HG03432 (cell line): ENCODE measurements around the gene RAP1A.
A peak's percentile ranks its signal among the peaks of the same experiment; 100 is the strongest.

Experiments used
- ATAC-seq: cut with Tn5 transposase; IDR thresholded peaks from one replicate; pipeline ENCODE4 v1.9.1; 2021; ENCODE audit warnings: mild to moderate bottlenecking, moderate library complexity; ENCODE audit not compliant: unreplicated experiment

RAP1A gene

DNA sequence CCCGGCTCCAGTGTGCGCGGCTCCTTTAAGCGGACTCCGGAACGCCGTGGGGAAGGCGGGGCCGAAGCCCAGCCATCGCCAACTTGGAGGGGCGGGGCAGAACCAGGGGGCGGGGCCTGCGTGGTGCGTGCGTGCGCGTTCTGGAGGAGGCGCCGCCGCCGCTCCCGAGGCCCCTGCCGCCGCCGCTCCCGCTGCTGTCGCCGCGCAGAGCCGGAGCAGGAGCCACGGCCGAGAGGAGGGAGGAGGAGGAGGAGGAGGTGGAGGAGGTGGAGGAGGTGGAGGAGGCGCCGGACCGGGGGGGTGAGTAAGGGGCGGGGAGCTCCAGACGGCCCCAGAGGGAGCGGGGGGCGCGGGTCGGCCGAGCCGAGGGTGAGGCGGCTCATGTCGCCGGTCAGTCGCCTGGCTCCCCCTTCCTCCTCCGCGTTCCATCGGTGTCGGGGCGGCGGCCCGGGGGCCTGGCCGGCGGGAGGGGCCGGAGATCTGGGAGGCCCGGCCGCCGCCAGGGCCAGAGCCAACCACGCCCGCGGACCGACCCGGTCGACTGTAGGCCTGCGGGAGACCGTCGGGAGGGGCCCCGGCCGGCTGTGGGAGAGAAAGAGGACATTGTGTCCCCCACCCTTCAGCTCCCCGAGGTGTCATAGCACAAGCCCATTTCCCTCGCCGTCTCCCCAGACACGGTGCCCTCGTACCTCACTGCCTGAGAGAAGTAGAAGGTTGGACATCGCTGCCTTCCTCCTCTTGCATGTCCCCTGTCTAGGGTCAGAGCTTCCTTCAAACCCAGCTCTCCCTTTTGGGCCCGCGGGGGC is at the start of gene RAP1A:
RAP1A (plus strand) TSS at position 155 of the 806 bp plus-strand sequence. CDS start 71,572 bp downstream, outside the sequence.
- ATAC-seq: peak; percentile 68

DNA sequence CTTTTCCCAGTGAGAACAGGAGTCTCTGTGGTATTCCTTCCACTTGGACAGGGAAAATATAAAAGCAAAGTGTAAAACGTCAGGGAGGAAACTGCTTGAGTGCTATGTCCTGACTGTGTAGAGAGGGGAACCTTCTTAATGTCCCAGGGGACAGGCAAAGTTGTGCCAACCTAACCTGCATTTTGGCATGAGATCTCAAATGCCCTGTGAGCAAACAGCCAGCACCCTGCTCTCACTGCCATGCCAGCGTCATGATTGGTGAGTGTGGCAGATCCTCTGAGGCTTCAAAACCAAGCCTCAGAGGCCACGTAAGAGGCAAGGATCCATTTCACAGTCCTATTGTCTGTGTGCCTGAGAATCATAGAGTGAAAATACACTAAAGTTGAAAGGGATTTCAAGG is 49.7 kb upstream of the RAP1A start:
- ATAC-seq: no peak

DNA sequence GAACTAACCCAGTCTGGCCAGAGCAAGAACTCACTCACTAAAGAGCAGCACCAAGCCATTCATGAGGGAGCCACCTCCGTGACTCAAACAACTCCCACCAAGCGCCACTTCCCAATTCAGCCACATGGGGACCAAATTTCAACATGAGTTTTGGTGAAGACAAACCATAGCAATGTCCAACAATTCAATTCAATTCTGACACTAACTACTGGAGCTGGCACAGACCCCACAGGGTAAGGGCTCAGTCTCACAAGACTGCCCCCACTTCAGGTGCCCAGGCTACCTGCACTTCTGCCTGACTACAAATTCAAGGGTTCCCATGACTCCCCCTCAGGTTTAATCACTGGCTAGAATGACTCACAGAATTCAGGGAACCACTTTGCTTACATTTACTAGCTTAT is 48.8 kb upstream of the RAP1A start:
- ATAC-seq: no peak

DNA sequence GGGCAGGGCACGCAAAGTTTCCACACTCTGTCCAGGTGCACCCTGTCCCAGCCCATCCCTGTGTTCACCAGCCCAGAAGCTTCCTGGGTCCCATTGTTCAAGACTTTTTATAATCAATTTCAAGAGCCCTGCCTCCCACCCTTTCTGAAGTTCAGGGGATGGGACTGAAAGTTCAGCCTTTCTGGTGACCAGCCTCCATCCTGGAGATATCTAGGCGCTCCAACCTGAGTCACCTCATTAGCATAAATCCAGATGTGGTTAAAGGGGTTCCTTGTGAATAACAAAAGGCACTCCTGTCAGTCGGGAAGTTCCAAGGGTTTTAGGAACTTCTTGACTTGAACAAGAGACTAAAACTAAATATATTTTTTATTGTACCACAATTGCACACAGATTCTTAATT is 48.4 kb upstream of the RAP1A start:
- ATAC-seq: no peak

DNA sequence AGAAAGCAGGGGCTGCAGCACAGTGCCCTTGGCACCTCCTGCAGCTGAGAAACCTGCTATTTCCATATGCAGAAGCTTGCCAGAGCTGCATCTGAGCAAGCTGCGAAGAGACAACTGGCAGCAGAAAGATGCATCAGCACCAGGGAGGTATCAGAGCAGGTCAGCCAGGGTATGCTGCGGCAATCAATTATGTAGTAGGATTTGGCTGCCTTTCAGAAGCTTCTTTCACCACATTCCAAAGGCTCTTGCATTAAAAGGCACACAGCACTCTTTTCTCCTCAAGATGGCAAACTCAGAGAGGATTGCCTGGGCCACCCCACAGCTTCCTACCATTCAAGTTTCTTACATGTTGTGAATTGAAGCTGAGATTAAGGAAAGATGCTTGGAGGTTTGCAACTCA is 47.6 kb upstream of the RAP1A start:
- ATAC-seq: no peak

DNA sequence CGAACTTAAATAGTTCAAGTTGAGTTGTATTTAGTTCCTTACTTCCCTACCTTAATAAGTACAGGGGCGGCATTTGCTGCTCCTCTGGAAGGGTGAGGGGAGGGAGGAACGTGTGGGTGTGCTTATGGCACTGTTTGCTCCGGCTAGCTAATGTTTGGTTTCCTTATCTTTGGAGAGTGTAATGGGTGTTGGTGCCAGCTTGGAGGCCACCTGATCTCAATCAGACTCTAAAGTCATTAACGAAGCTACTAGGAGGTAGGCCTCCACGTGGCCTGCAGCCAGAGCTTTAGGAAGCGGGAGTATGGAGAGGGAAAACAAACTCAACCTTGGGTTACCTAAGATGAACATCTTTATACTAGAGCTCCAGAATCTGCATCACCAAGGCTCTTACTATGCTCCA is 43.0 kb upstream of the RAP1A start:
- ATAC-seq: no peak

DNA sequence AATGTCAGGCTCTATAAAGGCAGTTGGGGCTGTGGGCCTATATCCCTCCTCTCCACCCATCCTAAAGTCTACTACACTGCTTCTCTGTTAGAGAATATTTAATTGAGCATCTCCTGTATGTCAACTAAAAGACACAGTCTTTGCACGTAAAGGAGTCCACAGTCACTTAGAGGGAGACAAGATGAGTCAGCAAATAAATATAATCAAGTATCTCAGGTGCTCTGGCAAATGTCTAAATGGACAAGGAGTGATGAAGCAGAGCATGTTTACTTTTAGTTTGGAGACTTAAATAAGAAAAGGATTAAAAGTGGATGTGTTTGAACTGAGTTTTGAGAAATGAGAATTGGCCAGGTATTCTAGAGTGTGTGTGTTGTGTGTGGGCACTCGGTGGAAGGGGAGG is 41.8 kb upstream of the RAP1A start:
- no peak for ATAC-seq

DNA sequence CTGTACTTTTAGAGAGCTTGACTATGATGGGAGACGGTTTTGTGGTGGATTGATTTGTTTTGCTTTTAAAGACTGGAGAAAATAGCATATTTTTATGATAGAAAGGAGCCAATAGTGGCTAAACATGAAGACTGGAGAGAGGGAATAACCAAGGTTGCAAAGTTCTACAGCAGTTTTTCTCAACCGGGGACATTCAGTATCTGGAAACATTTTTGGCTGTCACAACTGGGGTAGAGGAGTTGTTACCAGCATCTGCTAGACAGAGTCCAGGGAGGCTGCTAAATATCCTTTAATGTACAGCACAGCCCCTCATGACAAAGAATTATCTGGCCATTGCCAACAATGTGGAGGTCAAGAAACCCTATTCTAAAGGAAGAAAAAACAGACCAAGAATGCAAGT is 38.4 kb upstream of the RAP1A start:
- ATAC-seq: no peak

DNA sequence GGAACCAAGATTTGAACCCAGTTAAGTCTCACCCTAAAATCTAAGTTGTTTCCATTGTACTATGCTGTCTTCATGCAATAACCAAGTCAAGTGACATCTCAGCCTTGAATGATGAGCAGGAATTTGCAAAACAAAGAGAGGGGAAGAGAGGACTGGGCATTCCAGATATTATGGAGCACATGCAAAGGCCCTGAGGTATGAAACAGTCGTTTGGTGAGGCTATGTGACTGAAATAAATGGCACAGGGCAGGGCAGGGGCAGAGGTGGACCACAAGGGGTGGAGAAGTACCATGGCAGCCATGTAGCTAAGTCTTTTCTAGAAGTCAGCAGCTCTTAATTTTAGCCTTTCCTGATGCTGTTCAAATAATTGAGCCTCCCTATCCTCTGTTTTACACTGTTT is 37.6 kb upstream of the RAP1A start:
- ATAC-seq: no peak

DNA sequence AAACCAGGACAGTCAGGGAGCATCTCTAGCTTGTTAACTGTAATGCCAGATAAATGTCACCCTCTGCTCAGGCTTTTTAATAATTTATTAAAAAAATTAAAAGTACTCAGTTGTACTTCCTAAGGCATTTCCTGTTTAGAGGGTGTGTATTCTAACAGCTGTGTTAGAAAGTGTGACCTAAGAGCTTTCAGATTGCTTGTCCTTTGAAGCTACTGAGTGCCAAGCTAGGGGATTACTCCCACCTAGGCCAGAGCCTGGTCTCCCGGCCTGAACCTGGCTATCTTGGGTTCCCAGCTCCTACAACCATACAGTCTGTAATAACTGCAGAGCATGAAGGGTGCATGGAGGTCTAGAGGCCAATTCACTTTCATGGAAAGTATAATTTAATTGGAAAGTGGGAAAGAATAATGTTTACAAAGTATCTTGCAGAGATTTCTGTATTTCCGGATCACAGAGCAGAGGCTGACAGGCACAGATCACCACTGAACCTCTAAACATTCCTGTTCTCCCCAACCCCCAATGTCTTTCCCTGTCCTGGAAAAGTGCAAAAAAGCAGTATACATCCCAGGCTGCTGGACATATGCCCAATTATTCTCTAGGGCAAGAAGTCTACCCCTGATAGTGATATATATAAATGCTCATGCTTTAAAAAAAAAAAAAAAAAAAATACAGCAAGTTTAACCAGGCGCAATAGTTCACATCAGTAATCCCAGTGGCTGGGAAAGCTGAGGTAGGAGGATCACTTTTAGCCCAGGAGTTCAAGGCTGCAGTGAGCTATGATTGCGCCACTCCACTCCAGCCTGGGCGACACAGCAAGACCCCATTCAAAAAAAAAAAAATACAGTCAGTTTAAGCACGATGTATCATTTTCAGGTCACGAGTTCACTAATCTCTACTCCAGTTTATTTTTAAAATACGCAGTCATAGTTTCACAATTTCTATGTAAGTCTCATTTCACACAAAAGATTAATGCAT is 36.7 kb upstream of the RAP1A start:
- no peak for ATAC-seq

DNA sequence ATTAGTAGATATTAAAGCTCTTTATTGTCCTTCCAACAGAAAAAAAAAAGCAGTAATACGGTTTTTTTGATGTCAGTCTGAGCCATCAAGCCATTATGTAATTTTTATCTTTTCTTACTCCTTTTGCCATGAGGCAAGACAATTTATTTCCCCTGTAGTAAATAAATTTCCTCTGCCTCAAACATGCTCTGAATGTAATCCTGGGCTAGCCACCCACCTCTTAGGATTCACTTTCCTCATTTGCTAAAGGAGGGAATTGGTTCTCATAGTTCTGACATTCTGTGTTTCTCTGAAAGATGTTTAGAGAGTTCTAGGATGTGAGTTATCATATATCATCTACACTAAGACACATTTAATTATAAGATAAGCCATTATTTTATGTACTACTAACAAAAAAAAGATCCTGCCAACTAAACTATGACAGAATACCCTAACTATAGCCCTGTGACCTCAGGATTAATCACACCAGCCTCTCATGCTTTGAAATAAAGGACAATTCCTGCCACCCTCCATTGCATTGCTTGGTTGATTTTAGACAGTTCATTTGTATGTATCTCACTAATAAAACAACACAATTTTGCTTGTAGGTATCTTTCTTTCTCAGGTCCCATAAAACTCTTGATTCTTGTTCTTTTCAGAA is 34.0 kb upstream of the RAP1A start:
- no peak for ATAC-seq

DNA sequence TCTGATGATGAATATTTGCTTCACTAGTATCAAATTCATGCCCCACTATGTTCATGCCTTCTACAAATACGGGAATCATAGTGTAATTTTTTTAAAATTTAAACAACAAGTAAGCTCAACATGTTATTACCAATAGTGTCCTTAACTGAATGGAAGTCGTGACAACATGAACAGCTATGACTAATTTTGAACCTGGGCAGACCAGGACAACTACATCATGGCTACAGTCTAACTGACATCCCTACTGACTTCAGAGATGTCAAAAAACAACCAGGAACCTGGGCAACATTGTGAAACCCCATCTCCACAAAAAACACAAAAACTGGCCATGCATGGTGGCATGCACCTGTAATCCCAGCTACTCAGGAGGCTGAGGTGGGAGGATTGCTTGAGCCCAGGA is 33.5 kb upstream of the RAP1A start:
- no peak for ATAC-seq

DNA sequence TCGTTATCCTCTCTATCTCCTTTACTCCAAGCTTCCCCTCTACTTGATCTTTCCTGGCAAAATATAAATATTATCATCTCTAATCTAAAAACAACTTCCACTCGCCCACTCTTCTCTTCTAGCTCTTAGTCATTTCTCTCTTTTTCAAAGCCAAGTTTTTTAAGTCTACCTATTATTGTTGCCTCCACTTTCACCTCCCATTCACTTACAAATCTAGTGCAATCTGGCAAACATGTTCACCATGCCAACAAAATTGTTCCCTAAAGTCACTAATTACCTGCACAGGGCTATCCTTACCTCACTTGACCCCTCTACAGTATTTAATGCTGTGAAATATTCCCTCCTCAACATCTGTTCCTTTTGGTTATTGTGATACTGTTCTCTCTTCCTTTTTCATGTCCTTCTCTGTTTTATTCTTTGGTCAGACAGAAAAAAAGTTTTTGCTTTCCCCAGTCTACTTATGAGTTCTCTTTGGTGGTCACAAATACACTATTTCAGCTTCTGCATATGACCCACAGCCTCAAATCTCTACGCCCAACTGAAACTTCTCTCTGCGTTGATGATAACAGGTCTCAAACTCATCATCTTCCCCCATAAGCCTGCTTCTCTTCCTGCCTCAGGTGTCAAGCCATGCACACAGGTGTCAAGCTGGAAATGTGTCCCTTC is 31.9 kb upstream of the RAP1A start:
- no peak for ATAC-seq

DNA sequence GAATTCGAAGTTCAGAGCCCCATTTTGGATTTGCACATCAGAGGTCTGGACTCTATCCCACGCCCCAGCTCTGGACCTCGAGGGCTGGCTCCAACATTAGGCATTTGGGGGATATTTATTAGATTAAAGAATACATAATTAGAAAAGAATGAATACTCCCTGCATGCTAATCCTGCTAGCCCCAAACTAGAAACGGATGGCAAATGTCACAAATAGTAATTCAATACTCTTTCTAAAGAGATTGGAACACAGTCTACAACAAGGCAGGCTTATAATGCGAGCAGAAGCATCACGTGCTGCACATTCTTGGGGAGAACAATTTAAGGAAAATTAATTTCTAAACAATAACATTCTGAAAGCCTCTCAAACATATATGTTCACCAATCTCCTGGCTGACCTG is 27.7 kb upstream of the RAP1A start:
- no peak for ATAC-seq

DNA sequence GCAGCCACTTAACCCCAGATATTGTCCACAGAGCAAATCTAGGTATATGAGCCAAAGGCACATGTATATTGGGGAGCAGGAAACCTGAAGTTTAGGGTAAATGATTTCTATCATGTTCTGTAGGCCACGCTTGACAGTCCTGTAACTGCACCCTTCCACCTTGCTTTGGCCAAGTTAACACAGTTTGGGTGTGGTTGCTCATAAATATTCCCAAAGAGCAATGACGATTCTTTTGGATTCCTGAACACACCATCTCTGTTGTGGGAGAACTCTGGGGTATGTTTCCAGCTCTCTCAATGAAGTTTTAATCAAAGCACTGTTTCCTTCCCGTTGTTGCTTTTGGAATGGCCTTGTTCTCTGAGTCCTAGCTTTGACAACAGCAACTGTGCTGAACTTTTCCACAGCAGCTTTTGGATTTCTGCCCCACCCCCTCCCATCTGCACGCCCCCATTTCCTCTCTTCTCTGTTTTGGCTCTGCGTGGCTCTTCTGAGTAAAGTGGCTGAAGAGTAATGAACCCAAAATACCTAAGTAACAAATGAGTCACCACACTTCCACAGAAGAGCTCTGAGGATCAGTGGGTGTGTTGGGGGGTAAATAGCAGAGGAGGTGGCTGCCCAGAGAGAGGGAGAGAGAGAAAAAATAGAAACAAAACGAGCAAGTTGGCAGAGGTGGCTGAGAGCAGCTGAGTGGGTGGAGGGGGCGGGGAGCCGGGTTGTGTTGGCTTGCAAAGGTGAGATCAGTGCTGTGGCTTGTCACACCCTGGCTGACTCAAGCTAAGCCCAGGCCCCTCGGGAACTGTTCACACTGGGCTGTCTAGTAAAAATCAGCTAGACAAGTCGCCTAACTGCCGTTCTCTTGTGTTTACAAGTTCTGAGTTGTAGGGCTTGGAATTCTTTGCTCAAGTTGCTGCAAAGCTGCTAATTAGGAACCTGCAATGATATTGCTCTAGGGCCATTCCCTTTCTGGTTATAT is 26.9 kb upstream of the RAP1A start:
- ATAC-seq: peak; percentile 91

DNA sequence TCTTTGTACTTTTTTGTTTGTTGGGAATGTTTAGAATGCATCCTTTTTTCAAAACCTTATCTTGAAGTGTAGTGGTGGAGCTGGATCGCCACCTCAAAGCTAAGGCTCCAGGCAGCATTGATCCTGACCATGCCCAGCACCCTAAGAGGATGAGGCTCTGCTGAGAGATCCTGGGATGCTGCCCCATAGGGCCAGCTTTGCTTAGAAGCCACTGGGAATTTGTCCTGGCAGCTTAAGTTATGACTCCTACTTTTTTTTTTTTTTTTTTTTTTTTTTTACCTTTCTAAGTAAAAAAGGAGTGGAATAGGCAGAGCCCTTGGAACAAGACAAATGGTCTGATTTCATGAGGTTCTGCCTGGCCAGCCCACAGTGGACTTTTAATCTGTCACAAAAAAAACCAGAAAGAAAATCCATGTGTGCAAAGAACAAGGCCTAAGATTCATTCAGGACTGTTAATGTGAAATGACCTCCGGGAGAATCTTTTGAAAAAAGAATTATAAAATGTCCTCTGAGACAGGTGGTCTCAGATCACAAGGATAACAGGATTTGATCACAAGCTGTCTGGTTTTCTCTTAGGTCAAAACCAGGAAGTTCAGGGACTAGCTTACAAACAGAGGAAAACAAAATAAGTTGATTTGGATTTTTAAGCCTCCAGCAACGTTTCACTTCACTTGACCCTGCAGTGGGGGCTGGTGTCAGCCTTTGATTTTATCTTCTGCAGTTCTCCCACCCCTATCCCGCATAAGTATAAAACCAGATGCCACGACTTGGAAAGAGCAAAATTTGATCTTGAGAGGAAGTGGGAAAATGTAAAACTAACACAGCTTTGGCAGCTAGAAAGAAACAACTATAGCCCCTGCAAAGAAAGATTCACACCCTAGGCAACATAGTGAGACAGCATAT is 25.9 kb upstream of the RAP1A start:
- ATAC-seq: no peak

DNA sequence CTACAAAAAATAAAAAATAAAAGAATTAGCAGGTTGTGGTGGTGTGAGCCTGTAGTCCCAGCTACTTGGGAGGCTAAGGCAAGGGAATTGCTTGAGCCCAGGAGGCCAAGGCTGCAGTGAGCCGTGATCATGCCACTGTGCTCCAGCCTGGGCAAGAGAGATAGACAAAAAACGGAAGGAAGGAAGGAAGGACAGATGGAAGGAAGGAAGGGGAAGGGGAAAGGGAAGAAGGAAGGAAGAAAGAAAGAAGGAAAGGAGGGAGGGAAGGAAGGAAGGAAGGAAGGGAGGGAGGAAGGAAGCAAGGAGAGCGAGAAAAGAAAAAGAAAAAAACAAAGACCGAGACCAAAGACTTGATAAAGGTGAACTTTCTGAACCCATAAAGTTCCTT is 25.3 kb upstream of the RAP1A start:
- no peak for ATAC-seq

DNA sequence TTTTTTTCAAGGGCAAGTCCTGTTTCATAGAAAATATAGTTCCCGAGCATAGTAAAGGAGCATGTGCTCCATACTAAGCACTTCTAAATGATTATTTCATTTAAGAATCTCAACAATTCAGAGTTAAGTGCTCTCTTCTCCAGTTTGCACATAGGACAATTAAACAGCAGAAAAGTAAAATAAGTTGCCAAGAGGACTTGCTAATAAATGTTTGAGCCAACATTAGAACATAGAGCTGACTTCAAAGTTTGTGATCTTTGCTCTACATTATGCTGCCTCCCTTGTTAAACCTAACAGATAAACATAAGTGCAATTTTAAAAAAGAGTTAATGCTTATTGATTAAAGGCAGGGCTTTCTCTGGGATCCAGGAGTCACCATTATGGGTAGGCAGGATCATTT is 23.8 kb upstream of the RAP1A start:
- no peak for ATAC-seq

DNA sequence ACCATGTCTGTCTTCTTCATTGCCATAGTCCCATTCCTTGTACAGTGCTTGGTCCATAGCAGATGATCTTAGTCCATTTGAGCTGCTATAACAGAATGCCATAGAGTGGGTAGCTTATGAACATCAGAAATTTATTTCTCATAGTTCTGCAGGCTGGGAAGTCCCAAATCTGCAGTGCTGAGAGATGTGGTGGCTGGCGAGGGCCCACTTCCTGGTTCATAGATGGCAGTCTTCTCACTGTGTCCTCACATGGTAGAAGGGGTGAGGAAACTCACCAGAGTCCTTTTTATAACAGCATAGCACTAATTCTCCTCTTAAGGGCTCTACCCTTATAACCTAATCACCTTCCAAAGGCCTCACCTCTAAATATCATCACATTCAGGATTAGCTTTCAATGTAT is 23.1 kb upstream of the RAP1A start:
- ATAC-seq: no peak
